Retinal pigment epithelial cell (primary cell): ENCODE measurements around the gene VDAC2.
"Not testable (repeated sequence)": the region's sequence is repeated elsewhere in the genome, so short reads cannot be mapped to it uniquely, and the experiment has no call there.

Experiments
- DNase-seq: peaks from one replicate; pipeline ENCODE4 v3.0.0-alpha.2; 2010; ENCODE audit warnings: low read depth
- H3K4me3 ChIP-seq: 2 replicates; pipeline ENCODE4 v1.5.1; 2011; ENCODE audit warnings: mild to moderate bottlenecking, low read length, control low read depth, moderate library complexity
- CTCF ChIP-seq: conservative IDR thresholded peaks from 2 replicates; pipeline ENCODE4 v1.5.1; 2011; ENCODE audit warnings: low read depth, low read length, control low read depth, inconsistent platforms

Gene VDAC2

GRCh38 chr10:75201793-75202307, 8.7 kb upstream of the VDAC2 start:
- no peak overlapping the region for H3K4me3 ChIP-seq
- DNase-seq: no peak
- TF ChIP-seq CTCF: no peak

- no peak for TF ChIP-seq CTCF
- DNase-seq: no peak
- H3K4me3 ChIP-seq: no peak overlapping the region
Observed at GRCh38 chr10:75202321-75203045, 8.1 kb upstream of the VDAC2 start.

- DNase-seq, H3K4me3 ChIP-seq: not testable (repeated sequence)
Observed at GRCh38 chr10:75203046-75203620, 7.5 kb upstream of the VDAC2 start.

- TF ChIP-seq CTCF: no peak
- no peak for DNase-seq
- no peak overlapping the region for H3K4me3 ChIP-seq
Observed at GRCh38 chr10:75203724-75204123, 6.9 kb upstream of the VDAC2 start.

- no peak for TF ChIP-seq CTCF
- no peak overlapping the region for H3K4me3 ChIP-seq
- DNase-seq: no peak
Observed at GRCh38 chr10:75205908-75206307, 4.7 kb upstream of the VDAC2 start.

- H3K4me3 ChIP-seq, DNase-seq: not testable (repeated sequence)
Observed at GRCh38 chr10:75206638-75207037, 4.0 kb upstream of the VDAC2 start.

- DNase-seq: no peak
- no peak overlapping the region for H3K4me3 ChIP-seq
- no peak for TF ChIP-seq CTCF
Observed at GRCh38 chr10:75207079-75207856, 3.3 kb upstream of the VDAC2 start.

GRCh38 chr10:75207857-75208144, 2.8 kb upstream of the VDAC2 start:
- DNase-seq: no peak
- H3K4me3 ChIP-seq: no peak overlapping the region
- TF ChIP-seq CTCF: no peak
